ENCODE results near the gene CAPN13.

- TF ChIP-seq CTCF (IDR thresholded peaks at IDR 0.05; ENCODE audit: borderline replicate concordance, extremely low read depth, low read length, poor library complexity, severe bottlenecking) (no peak), EZH2 (IDR thresholded peaks at IDR 0.05; ENCODE audit: borderline replicate concordance, low read depth, low read length, severe bottlenecking) (no peak)
These were observed 2.7 kb upstream of the CAPN13 start for GRCh38 chr2:30809938-30810337.
